ENCODE measurements around the gene RAPGEF1.

DNA sequence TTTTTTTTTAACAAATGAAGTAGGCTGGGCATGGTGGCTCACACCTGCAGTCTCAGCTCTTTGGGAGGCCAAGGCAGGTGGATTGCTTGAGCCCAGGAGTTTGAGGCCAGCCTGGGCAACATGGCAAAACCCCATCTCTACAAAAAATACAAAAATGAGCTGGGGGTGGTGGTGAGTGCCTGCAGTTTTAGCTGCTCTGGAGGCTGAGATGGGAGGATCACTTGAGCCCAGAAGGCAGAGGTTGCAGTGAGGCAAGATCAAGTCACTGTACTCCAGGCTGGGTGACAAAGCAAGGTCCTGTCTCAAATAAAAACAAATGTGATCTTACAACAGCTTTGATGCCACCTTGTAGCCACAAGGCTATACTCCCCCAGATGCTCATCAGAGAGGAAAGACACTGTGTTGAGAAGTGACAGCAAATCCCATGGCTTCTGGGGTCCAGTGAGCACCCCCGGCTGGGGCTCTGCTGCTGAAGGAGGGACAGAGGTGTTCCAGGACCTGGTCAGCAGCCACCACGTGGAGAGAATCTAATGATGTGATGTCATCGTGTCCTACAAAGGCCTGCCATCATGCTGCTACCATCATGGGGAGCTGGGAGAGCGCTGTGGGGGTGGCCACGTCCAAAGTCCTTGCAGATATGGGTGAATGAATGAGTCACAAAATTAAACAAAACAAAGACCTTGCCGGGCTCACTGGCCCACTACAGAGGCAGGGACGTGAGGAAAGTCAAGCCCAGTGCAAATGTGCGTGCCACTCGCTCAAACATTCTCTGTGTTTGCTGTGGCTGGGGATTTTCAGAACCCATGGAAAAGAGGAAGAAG, 133.9 kb downstream of the RAPGEF1 start:
- no peak for TF ChIP-seq CTCF (IDR thresholded peaks at IDR 0.05)
- TF ChIP-seq POLR2A (IDR thresholded peaks at IDR 0.05), result no peak
- no peak for TF ChIP-seq EP300 (IDR thresholded peaks at IDR 0.05)

Data from ovary (tissue), 3 donors.